Measurements from ENCODE around the gene SAMD4B. TPM values are rescaled to one million over a fixed set of nuclear protein-coding genes. Genes with fewer than 3 reads are reported as not detected.
A peak's percentile ranks its signal among the peaks of the same experiment; 100 is the strongest.
"Not testable (repeated sequence)": the region's sequence is repeated elsewhere in the genome, so short reads cannot be mapped to it uniquely, and the experiment has no call there.

Gene SAMD4B
- total RNA-seq, 2 experiments from 2014 or later, result 59.4 to 60.0 TPM

DNA sequence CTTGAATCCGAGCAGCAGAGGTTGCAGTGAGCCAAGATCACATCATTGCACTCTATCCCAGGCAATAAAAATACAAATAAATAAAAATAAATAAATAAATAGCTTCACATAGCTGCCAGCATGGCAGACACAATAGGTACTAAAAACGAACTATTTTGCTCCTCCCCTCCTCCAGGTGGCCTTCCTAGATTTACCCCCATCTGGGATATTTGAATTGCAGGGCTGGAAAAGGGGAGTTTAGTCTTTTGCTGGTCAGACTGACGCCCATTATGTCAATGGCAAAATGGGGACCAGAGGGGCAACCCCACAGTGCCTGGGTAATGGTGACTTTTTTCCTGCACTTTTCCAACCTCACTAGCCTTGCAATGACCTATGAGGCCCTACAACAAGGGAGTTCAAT is 5.7 kb upstream of the SAMD4B start:
- no peak for DNase-seq (ENCODE audit: low spot score)
- Histone ChIP-seq H3K27ac (ENCODE audit: low read depth, low read length, poor library complexity, severe bottlenecking) (peak overlapping the region; percentile 84), H3K4me1 (ENCODE audit: insufficient read depth, low read length, poor library complexity, severe bottlenecking) (peaks cover 49% of the 10 kb centered on the region), H4K20me1 (ENCODE audit: insufficient read depth, low read length) (no peaks in the 10 kb centered on the region), H3K4me3 (ENCODE audit: low read depth, low read length, poor library complexity, severe bottlenecking) (no peak overlapping the region), H3K36me3 (ENCODE audit: insufficient read depth, low read length) (no peaks in the 10 kb centered on the region), H3K4me2 (ENCODE audit: low read length) (0 out of 2 replicates have a peak overlapping the region, but pooled peaks have one; percentile 77), H3K79me2 (ENCODE audit: insufficient read depth, low read depth, low read length) (peaks cover 26% of the 10 kb centered on the region; the same call in 1 of the 2 replicates), H3K9me2 (ENCODE audit: insufficient read depth, low read length) (no peaks in the 10 kb centered on the region), H3K9me3 (ENCODE audit: low read length) (no peaks in the 10 kb centered on the region), H2AFZ (ENCODE audit: low read length) (no peak overlapping the region)
- CTCF ChIA-PET (ENCODE audit: unreplicated experiment), result no interaction called here
- BruUV-seq (replicated peaks), result no TSS peak
- POLR2A ChIA-PET, result interaction anchor here (1.1 to 2.7 kb wide), 3 partner anchors 55 to 210 kb away, joined by 5 to 6 read pairs (median 6); partner anchors contain the start of genes MED29, PAF1 and RPS16
- intact Hi-C loops (cut with micrococcal nuclease; ENCODE audit: unreplicated experiment), result no loop called here
- TF ChIP-seq EZH2phosphoT487 (IDR thresholded peaks at IDR 0.05; ENCODE audit: borderline replicate concordance, low read depth, low read length), result no peak
- TF ChIP-seq, protein P1, sequence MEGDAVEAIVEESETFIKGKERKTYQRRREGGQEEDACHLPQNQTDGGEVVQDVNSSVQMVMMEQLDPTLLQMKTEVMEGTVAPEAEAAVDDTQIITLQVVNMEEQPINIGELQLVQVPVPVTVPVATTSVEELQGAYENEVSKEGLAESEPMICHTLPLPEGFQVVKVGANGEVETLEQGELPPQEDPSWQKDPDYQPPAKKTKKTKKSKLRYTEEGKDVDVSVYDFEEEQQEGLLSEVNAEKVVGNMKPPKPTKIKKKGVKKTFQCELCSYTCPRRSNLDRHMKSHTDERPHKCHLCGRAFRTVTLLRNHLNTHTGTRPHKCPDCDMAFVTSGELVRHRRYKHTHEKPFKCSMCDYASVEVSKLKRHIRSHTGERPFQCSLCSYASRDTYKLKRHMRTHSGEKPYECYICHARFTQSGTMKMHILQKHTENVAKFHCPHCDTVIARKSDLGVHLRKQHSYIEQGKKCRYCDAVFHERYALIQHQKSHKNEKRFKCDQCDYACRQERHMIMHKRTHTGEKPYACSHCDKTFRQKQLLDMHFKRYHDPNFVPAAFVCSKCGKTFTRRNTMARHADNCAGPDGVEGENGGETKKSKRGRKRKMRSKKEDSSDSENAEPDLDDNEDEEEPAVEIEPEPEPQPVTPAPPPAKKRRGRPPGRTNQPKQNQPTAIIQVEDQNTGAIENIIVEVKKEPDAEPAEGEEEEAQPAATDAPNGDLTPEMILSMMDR (conservative IDR thresholded peaks at IDR 0.05; ENCODE audit: low read length), result no peak

DNA sequence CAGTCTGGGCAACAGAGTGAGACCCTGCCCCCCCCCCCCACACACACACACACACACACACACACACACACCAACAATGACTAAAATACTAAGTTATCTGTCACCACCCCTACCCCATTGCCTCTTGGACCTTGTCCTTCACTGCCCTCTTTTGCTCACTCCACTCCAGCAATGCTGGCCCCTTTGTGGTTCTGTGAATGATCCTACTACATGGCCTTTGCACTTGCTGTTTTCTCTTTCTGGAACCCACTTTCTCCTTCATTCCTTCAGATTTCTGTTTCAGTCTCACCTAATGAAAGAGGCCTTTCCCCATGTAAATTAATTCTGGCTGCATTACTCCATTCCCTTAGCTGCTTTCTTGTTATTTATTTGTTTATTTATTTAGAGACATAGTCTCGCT is 2.5 kb upstream of the SAMD4B start:
- Histone ChIP-seq H3K9me2 (ENCODE audit: insufficient read depth, low read length) (no peaks in the 10 kb centered on the region), H3K27ac (ENCODE audit: low read depth, low read length, poor library complexity, severe bottlenecking) (peak overlapping the region; percentile 18), H3K4me1 (ENCODE audit: insufficient read depth, low read length, poor library complexity, severe bottlenecking) (peaks cover 51% of the 10 kb centered on the region), H3K4me2 (ENCODE audit: low read length) (peak overlapping the region; percentile 18; the same call in 1 of the 2 replicates), H3K9me3 (ENCODE audit: low read length) (no peaks in the 10 kb centered on the region), H2AFZ (ENCODE audit: low read length) (no peak overlapping the region), H3K4me3 (ENCODE audit: low read depth, low read length, poor library complexity, severe bottlenecking) (no peak overlapping the region), H3K79me2 (ENCODE audit: insufficient read depth, low read depth, low read length) (peaks cover 28% of the 10 kb centered on the region; the same call in 1 of the 2 replicates), H3K36me3 (ENCODE audit: insufficient read depth, low read length) (no peaks in the 10 kb centered on the region), H4K20me1 (ENCODE audit: insufficient read depth, low read length) (peaks cover 14% of the 10 kb centered on the region; the same call in 1 of the 2 replicates)
- no TSS peak for BruUV-seq (replicated peaks)
- POLR2A ChIA-PET, result no interaction called here
- DNase-seq (ENCODE audit: low spot score), result no peak
- TF ChIP-seq, protein P1 (conservative IDR thresholded peaks at IDR 0.05; ENCODE audit: low read length), result no peak
- TF ChIP-seq EZH2phosphoT487 (IDR thresholded peaks at IDR 0.05; ENCODE audit: borderline replicate concordance, low read depth, low read length), result no peak
- CTCF ChIA-PET (ENCODE audit: unreplicated experiment), result no interaction called here
- intact Hi-C loops (cut with micrococcal nuclease; ENCODE audit: unreplicated experiment), result no loop called here

DNA sequence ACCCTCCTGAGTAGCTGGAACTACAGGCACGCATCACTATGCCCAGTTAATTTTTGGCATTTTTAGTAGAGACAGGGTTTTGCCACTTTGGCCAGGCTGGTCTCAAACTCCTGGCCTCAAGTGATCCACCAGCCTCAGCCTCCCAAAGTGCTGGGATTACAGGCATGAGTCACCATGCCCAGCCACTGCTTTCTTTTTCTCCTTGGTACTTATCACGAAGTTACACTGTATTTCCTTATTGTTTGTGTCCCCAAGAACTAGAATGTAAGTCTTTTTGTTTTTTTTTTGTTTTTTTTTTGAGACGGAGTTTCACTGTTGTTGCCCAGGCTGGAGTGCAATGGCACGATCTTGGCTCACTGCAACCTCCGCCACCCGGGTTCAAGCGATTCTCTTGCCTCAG is 2.1 kb upstream of the SAMD4B start:
- H3K9me3 ChIP-seq (ENCODE audit: low read length); BruUV-seq (replicated peaks); intact Hi-C loops (cut with micrococcal nuclease; ENCODE audit: unreplicated experiment); H3K36me3 ChIP-seq (ENCODE audit: insufficient read depth, low read length); DNase-seq (ENCODE audit: low spot score); H3K9me2 ChIP-seq (ENCODE audit: insufficient read depth, low read length); H2AFZ ChIP-seq (ENCODE audit: low read length); POLR2A ChIA-PET; CTCF ChIA-PET (ENCODE audit: unreplicated experiment); H3K4me3 ChIP-seq (ENCODE audit: low read depth, low read length, poor library complexity, severe bottlenecking): not testable (repeated sequence)
- H3K27ac ChIP-seq (ENCODE audit: low read depth, low read length, poor library complexity, severe bottlenecking), result peak overlapping the region; percentile 18
- H3K79me2 ChIP-seq (ENCODE audit: insufficient read depth, low read depth, low read length), result peaks cover 23% of the 10 kb centered on the region; the same call in 1 of the 2 replicates
- peaks cover 48% of the 10 kb centered on the region for H3K4me1 ChIP-seq (ENCODE audit: insufficient read depth, low read length, poor library complexity, severe bottlenecking)
- H4K20me1 ChIP-seq (ENCODE audit: insufficient read depth, low read length), result peaks cover 14% of the 10 kb centered on the region; the same call in 1 of the 2 replicates
- H3K4me2 ChIP-seq (ENCODE audit: low read length), result peak overlapping the region; percentile 89
